ENCODE data around the gene UNC13D. TPM values are rescaled to one million over a fixed set of nuclear protein-coding genes. Genes with fewer than 3 reads are reported as not detected.

UNC13D gene
- polyA plus RNA-seq, 1 donor (not counting 4 experiments of a cell fraction or from before 2014, with no cell fraction given) = 0.25 TPM

DNA sequence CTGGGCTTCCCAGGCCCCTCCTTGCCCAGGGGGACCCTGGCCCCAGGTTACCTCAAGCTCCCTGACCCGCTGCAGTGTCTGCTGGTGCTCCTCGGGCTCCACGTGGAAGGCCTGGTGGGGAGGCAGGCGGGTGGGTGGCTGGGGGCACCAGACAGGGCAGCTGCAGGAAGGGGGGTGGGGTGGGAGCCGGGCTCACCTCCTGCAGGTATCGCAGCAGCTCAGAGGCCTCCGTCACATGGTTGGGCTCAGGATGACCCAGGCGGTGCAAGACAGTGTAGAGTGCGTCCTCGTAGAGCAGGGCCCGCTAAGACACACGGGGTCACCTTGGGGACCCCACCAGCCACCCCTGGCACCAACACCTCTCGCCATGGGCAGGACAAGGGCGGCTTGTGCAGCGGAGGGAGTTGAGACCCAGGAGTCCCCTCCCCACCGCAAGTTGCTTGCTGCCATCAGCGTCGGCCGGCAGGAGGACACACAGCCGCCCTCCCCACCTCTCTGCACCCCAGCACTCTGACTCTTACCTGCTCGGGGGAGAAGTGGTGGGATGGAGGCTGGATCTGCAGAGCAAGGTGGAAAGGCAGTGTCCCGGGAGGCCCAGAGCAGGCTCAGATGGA lies 1.1 kb downstream of the UNC13D start:
- Histone ChIP-seq H3K79me2 (ENCODE audit: control insufficient read depth, insufficient read depth, low read length) (no peaks in the 10 kb centered on the region), H3K27ac (ENCODE audit: control insufficient read depth, insufficient read depth, low read length) (no peak overlapping the region), H3K27me3 (ENCODE audit: control insufficient read depth, extremely low read depth, insufficient read depth, low read length) (no peaks in the 10 kb centered on the region), H4K20me1 (ENCODE audit: control insufficient read depth, extremely low read depth, insufficient read depth, low read length) (no peaks in the 10 kb centered on the region), H3K4me1 (ENCODE audit: control insufficient read depth, extremely low read depth, insufficient read depth, low read length) (peaks cover 20% of the 10 kb centered on the region), H3K9ac (ENCODE audit: control insufficient read depth, extremely low read depth, insufficient read depth, low read length) (no peak overlapping the region), H3K36me3 (ENCODE audit: control insufficient read depth in 2 of 2, extremely low read depth in 1 of 2, insufficient read depth in 2 of 2, low read length in 2 of 2) (peaks cover 12 to 14% of the 10 kb centered on the region in 2 experiments), H3K9me3 (ENCODE audit: control insufficient read depth, low read depth, low read length) (no peaks in the 10 kb centered on the region), H3K9me1 (ENCODE audit: control insufficient read depth, extremely low read depth, insufficient read depth, low read length) (no peaks in the 10 kb centered on the region), H3K4me2 (ENCODE audit: control insufficient read depth, extremely low read depth, insufficient read depth, low read depth, low read length) (no peak overlapping the region), H2AFZ (ENCODE audit: control insufficient read depth, low read length) (no peak overlapping the region), H3K4me3 (ENCODE audit: control insufficient read depth in 2 of 3, extremely low read depth in 1 of 3, insufficient read depth in 2 of 3, low read depth in 1 of 3, low read length in 3 of 3) (no peak overlapping the region)
- no peak for DNase-seq (ENCODE audit: low read depth, low spot score)
- no peak for FAIRE-seq
- dilution Hi-C loops (cut with MboI; ENCODE audit: extremely low pct_ligation_motif_present, low sequenced_read_pairs) = no loop called here
- TF ChIP-seq, protein P1, sequence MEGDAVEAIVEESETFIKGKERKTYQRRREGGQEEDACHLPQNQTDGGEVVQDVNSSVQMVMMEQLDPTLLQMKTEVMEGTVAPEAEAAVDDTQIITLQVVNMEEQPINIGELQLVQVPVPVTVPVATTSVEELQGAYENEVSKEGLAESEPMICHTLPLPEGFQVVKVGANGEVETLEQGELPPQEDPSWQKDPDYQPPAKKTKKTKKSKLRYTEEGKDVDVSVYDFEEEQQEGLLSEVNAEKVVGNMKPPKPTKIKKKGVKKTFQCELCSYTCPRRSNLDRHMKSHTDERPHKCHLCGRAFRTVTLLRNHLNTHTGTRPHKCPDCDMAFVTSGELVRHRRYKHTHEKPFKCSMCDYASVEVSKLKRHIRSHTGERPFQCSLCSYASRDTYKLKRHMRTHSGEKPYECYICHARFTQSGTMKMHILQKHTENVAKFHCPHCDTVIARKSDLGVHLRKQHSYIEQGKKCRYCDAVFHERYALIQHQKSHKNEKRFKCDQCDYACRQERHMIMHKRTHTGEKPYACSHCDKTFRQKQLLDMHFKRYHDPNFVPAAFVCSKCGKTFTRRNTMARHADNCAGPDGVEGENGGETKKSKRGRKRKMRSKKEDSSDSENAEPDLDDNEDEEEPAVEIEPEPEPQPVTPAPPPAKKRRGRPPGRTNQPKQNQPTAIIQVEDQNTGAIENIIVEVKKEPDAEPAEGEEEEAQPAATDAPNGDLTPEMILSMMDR (optimal IDR thresholded peaks at IDR 0.05 in 1 of 3, IDR thresholded peaks at IDR 0.05 in 1 of 3, conservative IDR thresholded peaks at IDR 0.05 in 1 of 3; ENCODE audit: extremely low read depth in 1 of 3, insufficient read depth in 2 of 3, low read length in 3 of 3) = no peak
- no peak for TF ChIP-seq EZH2 (IDR thresholded peaks at IDR 0.05; ENCODE audit: low read length)

DNA sequence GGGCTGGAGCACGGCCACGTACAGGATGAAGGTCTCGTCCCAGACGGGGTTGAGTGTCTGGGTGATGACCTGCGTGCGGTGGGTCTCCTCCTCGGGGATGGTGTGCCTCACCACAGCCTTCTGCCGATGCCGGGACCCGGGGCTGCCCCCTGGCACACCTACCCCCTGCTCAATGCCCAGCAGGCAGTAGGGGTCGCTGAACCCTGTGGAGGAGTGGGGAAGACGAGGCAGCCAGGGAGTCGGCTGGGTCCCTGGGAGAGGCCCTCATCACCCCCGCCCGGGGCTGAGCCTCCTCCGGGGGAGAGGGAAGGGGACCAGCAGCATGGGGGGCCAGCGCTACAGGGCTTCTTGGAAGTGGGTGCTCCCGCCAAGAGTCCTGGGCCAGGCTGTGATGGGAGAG lies 1.8 kb downstream of the UNC13D start:
- Histone ChIP-seq H2AFZ (ENCODE audit: control insufficient read depth, low read length) (no peak overlapping the region), H3K4me1 (ENCODE audit: control insufficient read depth, extremely low read depth, insufficient read depth, low read length) (peaks cover 20% of the 10 kb centered on the region), H3K9ac (ENCODE audit: control insufficient read depth, extremely low read depth, insufficient read depth, low read length) (no peak overlapping the region), H3K9me1 (ENCODE audit: control insufficient read depth, extremely low read depth, insufficient read depth, low read length) (no peaks in the 10 kb centered on the region), H3K9me3 (ENCODE audit: control insufficient read depth, low read depth, low read length) (no peaks in the 10 kb centered on the region), H3K27ac (ENCODE audit: control insufficient read depth, insufficient read depth, low read length) (no peak overlapping the region), H3K4me2 (ENCODE audit: control insufficient read depth, extremely low read depth, insufficient read depth, low read depth, low read length) (no peak overlapping the region), H3K79me2 (ENCODE audit: control insufficient read depth, insufficient read depth, low read length) (no peaks in the 10 kb centered on the region), H3K4me3 (ENCODE audit: control insufficient read depth in 2 of 3, extremely low read depth in 1 of 3, insufficient read depth in 2 of 3, low read depth in 1 of 3, low read length in 3 of 3) (no peak overlapping the region), H3K27me3 (ENCODE audit: control insufficient read depth, extremely low read depth, insufficient read depth, low read length) (no peaks in the 10 kb centered on the region), H4K20me1 (ENCODE audit: control insufficient read depth, extremely low read depth, insufficient read depth, low read length) (no peaks in the 10 kb centered on the region), H3K36me3 (ENCODE audit: control insufficient read depth in 2 of 2, extremely low read depth in 1 of 2, insufficient read depth in 2 of 2, low read length in 2 of 2) (peaks cover 6 to 8% of the 10 kb centered on the region in 2 experiments)
- dilution Hi-C loops (cut with MboI; ENCODE audit: extremely low pct_ligation_motif_present, low sequenced_read_pairs) = no loop called here
- TF ChIP-seq EZH2 (IDR thresholded peaks at IDR 0.05; ENCODE audit: low read length) = no peak
- TF ChIP-seq, protein P1 (optimal IDR thresholded peaks at IDR 0.05 in 1 of 3, IDR thresholded peaks at IDR 0.05 in 1 of 3, conservative IDR thresholded peaks at IDR 0.05 in 1 of 3; ENCODE audit: extremely low read depth in 1 of 3, insufficient read depth in 2 of 3, low read length in 3 of 3) = no peak
- no peak for FAIRE-seq
- DNase-seq (ENCODE audit: low read depth, low spot score) = no peak
